HG02610 (cell line): Measurements from ENCODE around the gene CEP192.
"Not testable (repeated sequence)": the region's sequence is repeated elsewhere in the genome, so short reads cannot be mapped to it uniquely, and the experiment has no call there.

Experiments used
- ATAC-seq: cut with Tn5 transposase; IDR thresholded peaks from one replicate; pipeline ENCODE4 v1.9.1; 2021; ENCODE audit warnings: mild to moderate bottlenecking, moderate library complexity; ENCODE audit not compliant: unreplicated experiment

The CEP192 gene

GRCh38 chr18:12991821-12992179 is 638 bp downstream of the CEP192 start:
- ATAC-seq, result no peak

GRCh38 chr18:12993439-12993838 is 2.3 kb downstream of the CEP192 start:
- no peak for ATAC-seq

GRCh38 chr18:12995424-12995823 is 4.3 kb downstream of the CEP192 start:
- no peak for ATAC-seq

GRCh38 chr18:12995952-12996477 is 4.9 kb downstream of the CEP192 start:
- no peak for ATAC-seq

- ATAC-seq, result no peak
Observed at GRCh38 chr18:12996661-12997292, 5.6 kb downstream of the CEP192 start.

GRCh38 chr18:12997330-12997729 is 6.2 kb downstream of the CEP192 start:
- not testable (repeated sequence) for ATAC-seq

GRCh38 chr18:12998332-12999060 is 7.3 kb downstream of the CEP192 start:
- peak; percentile 59 for ATAC-seq

GRCh38 chr18:13003466-13003896 is 12.3 kb downstream of the CEP192 start:
- ATAC-seq, result no peak

GRCh38 chr18:13004396-13004795 is 13.2 kb downstream of the CEP192 start:
- ATAC-seq, result no peak

- ATAC-seq, result no peak
Observed at GRCh38 chr18:13005289-13005688, 14.1 kb downstream of the CEP192 start.

- ATAC-seq, result no peak
Observed at GRCh38 chr18:13006531-13007247, 15.5 kb downstream of the CEP192 start.

GRCh38 chr18:13007248-13007560 is 16.0 kb downstream of the CEP192 start:
- ATAC-seq, result no peak

GRCh38 chr18:13011719-13012118 is 20.6 kb downstream of the CEP192 start:
- ATAC-seq, result no peak

GRCh38 chr18:13014232-13014631 is 23.1 kb downstream of the CEP192 start:
- ATAC-seq, result no peak

GRCh38 chr18:13014818-13015217 is 23.7 kb downstream of the CEP192 start:
- no peak for ATAC-seq

- ATAC-seq, result no peak
Observed at GRCh38 chr18:13017247-13017875, 26.2 kb downstream of the CEP192 start.

- ATAC-seq, result no peak
Observed at GRCh38 chr18:13018374-13018773, 27.2 kb downstream of the CEP192 start.

- ATAC-seq, result peak; percentile 61
Observed at GRCh38 chr18:13019301-13019700, 28.1 kb downstream of the CEP192 start.

- no peak for ATAC-seq
Observed at GRCh38 chr18:13022644-13023043, 31.5 kb downstream of the CEP192 start.

GRCh38 chr18:13025233-13025632 is 34.1 kb downstream of the CEP192 start:
- no peak for ATAC-seq

GRCh38 chr18:13026583-13027270 is 35.6 kb downstream of the CEP192 start:
- no peak for ATAC-seq
